Hindlimb muscle (tissue), 1 donor: Measurements from ENCODE around the gene PKD2L1. TPM values are rescaled to one million over a fixed set of nuclear protein-coding genes. Genes with fewer than 3 reads are reported as not detected.
"Not testable (repeated sequence)": the region's sequence is repeated elsewhere in the genome, so short reads cannot be mapped to it uniquely, and the experiment has no call there.

Source experiments
- DNase-seq: peaks from one replicate; pipeline ENCODE4 v3.0.0-alpha.2; 2013
- polyA plus RNA-seq: library from polyadenylated mRNA; unstranded; fragments of 120-200 nt; gene quantifications from one replicate; pipeline ENCODE4 v1.2.1, GENCODE V29; 2013; ENCODE audit not compliant: insufficient read length

PKD2L1 gene
- polyA plus RNA-seq = not detected

GRCh38 chr10:100330079-100330478 is at the start of gene PKD2L1:
PKD2L1 (minus strand) TSS chr10:100330228; CDS start chr10:100330103, 125 bp downstream.
- DNase-seq = no peak

GRCh38 chr10:100377830-100378229 is 47.8 kb upstream of the PKD2L1 start:
- DNase-seq = no peak

GRCh38 chr10:100376656-100377055 is 46.6 kb upstream of the PKD2L1 start:
- DNase-seq = not testable (repeated sequence)

GRCh38 chr10:100374677-100375353 is 44.8 kb upstream of the PKD2L1 start:
- DNase-seq = not testable (repeated sequence)

GRCh38 chr10:100374200-100374655 is 44.2 kb upstream of the PKD2L1 start:
- no peak for DNase-seq

GRCh38 chr10:100373298-100374199 is 43.5 kb upstream of the PKD2L1 start:
- peak; percentile 95 for DNase-seq

- DNase-seq = no peak
These were observed 42.6 kb upstream of the PKD2L1 start for GRCh38 chr10:100372415-100373297.

GRCh38 chr10:100371482-100372027 is 41.5 kb upstream of the PKD2L1 start:
- DNase-seq = no peak

- DNase-seq = peak; percentile 18
These were observed 40.9 kb upstream of the PKD2L1 start for GRCh38 chr10:100370714-100371481.

- no peak for DNase-seq
These were observed 38.7 kb upstream of the PKD2L1 start for GRCh38 chr10:100368721-100369120.

- DNase-seq = no peak
These were observed 34.8 kb upstream of the PKD2L1 start for GRCh38 chr10:100364735-100365391.

- no peak for DNase-seq
These were observed 34.1 kb upstream of the PKD2L1 start for GRCh38 chr10:100364175-100364574.

- no peak for DNase-seq
These were observed 32.8 kb upstream of the PKD2L1 start for GRCh38 chr10:100362570-100363496.

- no peak for DNase-seq
These were observed 30.2 kb upstream of the PKD2L1 start for GRCh38 chr10:100360234-100360633.

GRCh38 chr10:100359529-100360150 is 29.6 kb upstream of the PKD2L1 start:
- DNase-seq = no peak

GRCh38 chr10:100359030-100359432 is 29.0 kb upstream of the PKD2L1 start:
- no peak for DNase-seq

- DNase-seq = no peak
These were observed 27.2 kb upstream of the PKD2L1 start for GRCh38 chr10:100357059-100357858.
